Subcutaneous abdominal adipose tissue (tissue), 5 donors: ENCODE data around the gene CLTB.
A peak's percentile ranks its signal among the peaks of the same experiment; 100 is the strongest.

Experiments used
- H3K27ac ChIP-seq: one replicate; pipeline ENCODE4 v1.7.0; 2013; ENCODE audit warnings: low read depth, mild to moderate bottlenecking, inconsistent platforms, low read length, moderate library complexity
- H3K27me3 ChIP-seq, 5 donors: one replicate each; pipeline ENCODE4 v1.7.0; 2013; ENCODE audit warnings: low read length in 5 of 5, inconsistent platforms in 1 of 5; ENCODE audit not compliant: control insufficient read depth in 5 of 5, insufficient read depth in 4 of 5
- H3K36me3 ChIP-seq, 5 donors: one replicate each; pipeline ENCODE4 v1.7.0; 2013; ENCODE audit warnings: low read length in 5 of 5; ENCODE audit not compliant: control insufficient read depth in 5 of 5, insufficient read depth in 5 of 5
- H3K4me1 ChIP-seq, 5 donors: one replicate each; pipeline ENCODE4 v1.7.0; 2013; ENCODE audit warnings: low read length in 5 of 5, mild to moderate bottlenecking in 3 of 5, moderate library complexity in 1 of 5; ENCODE audit not compliant: control insufficient read depth in 5 of 5, insufficient read depth in 5 of 5
- H3K4me3 ChIP-seq, 5 donors: one replicate each; pipeline ENCODE4 v1.7.0; 2013; ENCODE audit warnings: low read length in 5 of 5, low read depth in 1 of 5
- H3K9ac ChIP-seq, 5 donors: one replicate each; pipeline ENCODE4 v1.7.0; 2013; ENCODE audit warnings: low read length in 5 of 5, mild to moderate bottlenecking in 4 of 5, moderate library complexity in 3 of 5
- H3K9me3 ChIP-seq, 5 donors: one replicate each; pipeline ENCODE4 v1.7.0; 2013; ENCODE audit warnings: low read length in 5 of 5; ENCODE audit not compliant: control insufficient read depth in 5 of 5
- donor health status: healthy.
- donor health status: healthy.
- donor health status: healthy.
- donor health status: healthy.
- donor health status: healthy.

Gene CLTB

GRCh38 chr5:176407456-176408251 is 8.7 kb downstream of the CLTB start:
- H3K4me3 ChIP-seq, result no peak overlapping the region
- no peaks in the 10 kb centered on the region for H3K27me3 ChIP-seq
- no peaks in the 10 kb centered on the region for H3K9me3 ChIP-seq
- no peak overlapping the region for H3K9ac ChIP-seq
- H3K36me3 ChIP-seq, result peaks cover 0 to 41% (median 26%) of the 10 kb centered on the region in 5 donors
- H3K27ac ChIP-seq, result peak overlapping the region; percentile 46
- peaks cover 0 to 24% (median 20%) of the 10 kb centered on the region in 5 donors for H3K4me1 ChIP-seq

DNA sequence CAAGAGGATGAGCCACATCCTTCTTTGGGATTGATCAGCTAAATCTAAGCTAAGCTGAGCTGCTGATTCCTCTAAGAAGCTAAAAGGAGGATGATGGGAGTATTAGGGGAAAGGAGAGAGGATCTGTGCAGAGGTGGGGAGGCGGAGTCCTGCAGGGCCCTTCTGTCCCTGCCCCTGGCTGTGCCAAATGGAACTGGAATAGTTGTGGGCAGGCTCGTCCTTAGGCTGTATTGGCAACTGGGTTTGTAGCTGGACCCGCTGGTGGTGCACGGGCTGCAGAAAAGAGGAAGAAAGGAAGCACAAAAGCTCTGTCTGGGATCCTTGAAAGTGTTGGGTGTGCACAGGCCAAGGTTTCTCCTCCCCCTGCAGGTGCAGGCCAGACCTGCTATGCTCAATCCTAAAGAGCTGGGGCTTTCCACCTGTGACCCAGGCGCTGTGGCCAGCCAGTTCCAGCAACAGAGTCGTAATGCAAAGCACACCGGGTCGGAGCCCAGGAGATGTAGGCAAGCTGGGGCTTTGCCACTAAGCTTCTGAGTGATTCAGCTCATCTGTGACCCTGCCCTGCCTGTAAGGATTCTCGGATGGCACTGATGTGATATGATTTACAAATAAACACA is 9.8 kb downstream of the CLTB start:
- Histone ChIP-seq H3K36me3 (peaks cover 0 to 41% (median 26%) of the 10 kb centered on the region in 5 donors), H3K27me3 (no peaks in the 10 kb centered on the region), H3K9ac (no peak overlapping the region), H3K4me3 (no peak overlapping the region), H3K9me3 (no peaks in the 10 kb centered on the region), H3K4me1 (peaks cover 0 to 20% (median 17%) of the 10 kb centered on the region in 5 donors), H3K27ac (no peak overlapping the region)

- Histone ChIP-seq H3K4me3 (no peak overlapping the region), H3K27me3 (no peaks in the 10 kb centered on the region), H3K4me1 (peaks cover 0 to 19% (median 15%) of the 10 kb centered on the region in 5 donors), H3K36me3 (peaks cover 0 to 47% (median 28%) of the 10 kb centered on the region in 5 donors), H3K9ac (no peak overlapping the region), H3K27ac (no peak overlapping the region), H3K9me3 (no peaks in the 10 kb centered on the region)
These were observed 10.5 kb downstream of the CLTB start for GRCh38 chr5:176405656-176406435.

GRCh38 chr5:176401281-176402205 is 14.8 kb downstream of the CLTB start:
- Histone ChIP-seq H3K36me3 (peaks cover 0 to 52% (median 25%) of the 10 kb centered on the region in 5 donors), H3K27me3 (no peaks in the 10 kb centered on the region), H3K9ac (no peak overlapping the region), H3K9me3 (no peaks in the 10 kb centered on the region), H3K4me1 (peaks cover 0 to 7% (median 4%) of the 10 kb centered on the region in 5 donors), H3K27ac (no peak overlapping the region), H3K4me3 (no peak overlapping the region)

DNA sequence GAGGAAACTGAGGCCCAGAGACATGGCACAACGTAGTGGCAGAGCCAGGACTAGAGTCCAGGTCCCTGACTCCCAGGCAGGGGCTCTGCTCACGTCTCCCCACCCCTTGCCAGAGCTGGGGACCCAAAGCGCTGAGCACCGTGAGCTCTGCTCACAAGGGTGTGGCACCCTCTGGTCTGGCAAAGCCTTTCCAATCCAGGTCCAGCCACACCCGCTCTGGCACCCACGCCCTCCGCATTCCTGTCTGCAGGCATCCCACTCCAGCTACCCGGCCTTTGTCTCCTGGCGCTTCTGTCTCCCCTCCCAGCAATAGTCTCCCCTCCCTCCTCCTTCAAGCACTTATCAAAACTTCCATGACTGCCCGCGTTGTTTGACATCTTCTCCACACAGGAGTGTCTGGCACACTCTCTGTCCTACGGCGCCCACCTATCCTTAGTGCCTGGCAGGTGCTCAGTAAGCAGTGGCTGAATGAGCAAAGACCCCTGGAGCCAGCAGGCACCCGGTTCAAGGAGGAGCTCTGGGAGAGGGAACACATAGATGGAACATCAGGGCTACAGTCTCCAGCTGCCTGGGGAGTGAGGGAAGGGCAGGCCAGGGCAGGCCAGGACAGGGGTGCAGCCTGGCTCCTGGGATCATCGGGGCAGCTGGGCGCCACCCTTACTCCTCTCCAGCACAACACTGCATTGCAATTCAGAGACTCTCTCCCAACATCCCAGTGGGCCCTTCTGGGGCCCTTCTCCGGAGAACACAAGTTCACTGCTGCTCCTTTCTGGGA is 15.8 kb downstream of the CLTB start:
- H3K9ac ChIP-seq, result no peak overlapping the region
- peaks cover 0 to 51% (median 22%) of the 10 kb centered on the region in 5 donors for H3K36me3 ChIP-seq
- H3K9me3 ChIP-seq, result no peaks in the 10 kb centered on the region
- H3K4me1 ChIP-seq, result peaks cover 0 to 12% (median 4%) of the 10 kb centered on the region in 5 donors
- H3K27me3 ChIP-seq, result no peaks in the 10 kb centered on the region
- H3K27ac ChIP-seq, result no peak overlapping the region
- H3K4me3 ChIP-seq, result no peak overlapping the region

DNA sequence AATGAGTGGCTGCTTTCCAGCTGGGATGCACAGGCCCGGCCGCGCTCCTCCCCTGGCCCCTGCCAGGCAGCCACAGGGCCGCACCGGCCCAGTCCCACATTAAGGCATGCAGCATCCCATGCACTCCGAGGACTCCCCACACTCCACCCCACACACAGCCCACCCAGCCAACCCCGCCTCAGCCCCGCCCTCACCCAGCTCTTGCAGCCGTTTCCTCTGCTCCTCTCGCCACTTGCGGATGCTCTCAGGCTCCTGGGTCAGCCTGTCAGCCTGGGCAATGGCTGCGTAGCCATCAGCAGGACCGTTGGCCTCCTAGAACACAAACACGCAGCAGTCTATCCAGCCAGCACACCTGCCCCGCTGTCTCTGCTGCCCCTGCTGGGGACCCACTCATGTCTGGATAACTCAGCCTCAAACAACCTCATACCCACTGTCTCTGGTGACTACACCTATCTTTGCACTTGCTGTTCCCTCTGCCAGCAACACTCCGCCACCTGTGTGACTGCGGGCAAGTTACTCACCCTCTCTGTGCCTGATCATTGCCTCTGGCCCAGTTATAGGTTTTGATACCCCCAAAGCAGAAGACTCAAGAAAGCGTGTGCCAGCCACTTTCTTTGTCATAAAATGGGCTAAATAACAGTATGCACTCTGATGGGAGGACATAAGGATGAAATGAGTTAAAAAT is 18.5 kb downstream of the CLTB start:
- no peak overlapping the region for H3K27ac ChIP-seq
- no peak overlapping the region for H3K4me3 ChIP-seq
- H3K9ac ChIP-seq, result no peak overlapping the region
- H3K4me1 ChIP-seq, result peaks cover 0 to 12% (median 4%) of the 10 kb centered on the region in 5 donors
- H3K36me3 ChIP-seq, result peaks cover 0 to 60% (median 37%) of the 10 kb centered on the region in 5 donors
- no peaks in the 10 kb centered on the region for H3K27me3 ChIP-seq
- no peaks in the 10 kb centered on the region for H3K9me3 ChIP-seq

DNA sequence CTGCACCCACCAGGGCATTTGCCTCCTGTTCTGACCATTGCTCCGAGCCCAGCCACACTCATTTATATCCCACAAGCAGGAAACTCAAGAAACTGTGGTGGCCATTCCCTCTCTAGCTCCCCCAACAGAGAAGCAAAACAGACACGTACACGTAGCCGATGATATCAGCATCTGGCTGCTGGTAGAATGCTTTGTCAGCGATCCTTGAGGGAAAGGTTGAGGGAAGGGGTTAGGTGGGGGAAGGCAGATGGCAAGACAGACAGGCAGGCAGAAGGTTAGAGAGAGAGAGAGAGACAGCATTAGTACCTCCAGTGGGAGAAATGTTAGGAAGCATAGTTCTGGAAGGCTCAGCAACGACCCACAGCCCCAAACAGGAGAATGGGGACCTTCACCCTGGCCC is 20.0 kb downstream of the CLTB start:
- Histone ChIP-seq H3K36me3 (peaks cover 0 to 74% (median 51%) of the 10 kb centered on the region in 5 donors), H3K27me3 (no peaks in the 10 kb centered on the region), H3K9me3 (no peaks in the 10 kb centered on the region), H3K27ac (no peak overlapping the region), H3K9ac (no peak overlapping the region), H3K4me1 (peaks cover 0 to 7% (median 0%) of the 10 kb centered on the region in 5 donors), H3K4me3 (no peak overlapping the region)

GRCh38 chr5:176394881-176395675 is 21.3 kb downstream of the CLTB start:
- H3K4me3 ChIP-seq, result no peak overlapping the region
- H3K27ac ChIP-seq, result no peak overlapping the region
- no peaks in the 10 kb centered on the region for H3K9me3 ChIP-seq
- no peak overlapping the region for H3K9ac ChIP-seq
- H3K36me3 ChIP-seq, result peaks cover 0 to 75% (median 54%) of the 10 kb centered on the region in 5 donors
- H3K27me3 ChIP-seq, result no peaks in the 10 kb centered on the region
- peaks cover 0 to 7% (median 0%) of the 10 kb centered on the region in 5 donors for H3K4me1 ChIP-seq
